DOHH2 (cell line): ENCODE measurements around the gene RIPOR3.

ENCODE experiments used
- H3F3A ChIP-seq: fragments of 200-600 bp; sonication (generic), shearing (Covaris generic); 2 replicates; pipeline ENCODE4 v1.6.0; 2016; ENCODE audit warnings: antibody characterized with exemption, mild to moderate bottlenecking; ENCODE audit not compliant: control insufficient read depth, insufficient read depth
- H3K27ac ChIP-seq: fragments of 200-600 bp; sonication (generic); 2 replicates; pipeline ENCODE4 v1.5.1; 2014; ENCODE audit warnings: low read depth, mild to moderate bottlenecking, low read length, moderate library complexity
- H3K27me3 ChIP-seq: fragments of 200-600 bp; sonication (generic); 2 replicates; pipeline ENCODE4 v1.6.1; 2014; ENCODE audit warnings: mild to moderate bottlenecking, low read length, mixed read lengths; ENCODE audit not compliant: control insufficient read depth
- H3K36me3 ChIP-seq: fragments of 200-600 bp; sonication (generic); 2 replicates; pipeline ENCODE4 v1.6.1; 2014; ENCODE audit warnings: mild to moderate bottlenecking, low read length, moderate library complexity, mixed read lengths; ENCODE audit not compliant: control insufficient read depth
- H3K4me1 ChIP-seq: fragments of 200-600 bp; sonication (generic); 2 replicates; pipeline ENCODE4 v1.6.1; 2014; ENCODE audit warnings: mild to moderate bottlenecking, low read length, mixed read lengths; ENCODE audit not compliant: control insufficient read depth
- H3K4me2 ChIP-seq: fragments of 200-600 bp; sonication (generic); 2 replicates; pipeline ENCODE4 v1.6.0; 2014; ENCODE audit warnings: mild to moderate bottlenecking, low read length, moderate library complexity
- H3K4me3 ChIP-seq: fragments of 200-600 bp; sonication (generic); 2 replicates; pipeline ENCODE4 v1.5.1; 2014; ENCODE audit warnings: mild to moderate bottlenecking, low read length, mixed read lengths
- H3K79me2 ChIP-seq: fragments of 200-600 bp; sonication (generic); 2 replicates; pipeline ENCODE4 v1.6.1; 2014; ENCODE audit warnings: mild to moderate bottlenecking, low read length, mixed read lengths; ENCODE audit not compliant: control insufficient read depth
- H3K9me2 ChIP-seq: fragments of 200-600 bp; sonication (generic); replicated peaks from 2 replicates; pipeline ENCODE4 v1.6.1; 2014; ENCODE audit warnings: mild to moderate bottlenecking, low read length, mixed read lengths; ENCODE audit not compliant: control insufficient read depth
- H3K9me3 ChIP-seq: fragments of 200-600 bp; sonication (generic); 2 replicates; pipeline ENCODE4 v1.6.1; 2014; ENCODE audit warnings: antibody characterized with exemption, low read length, mixed read lengths; ENCODE audit not compliant: control insufficient read depth, insufficient read depth
- H4K20me1 ChIP-seq: fragments of 200-600 bp; sonication (generic); 2 replicates; pipeline ENCODE4 v1.6.0; 2014; ENCODE audit warnings: low read depth, mild to moderate bottlenecking, antibody characterized with exemption, low read length, moderate library complexity; ENCODE audit not compliant: control insufficient read depth, insufficient read depth
- CTCF ChIP-seq: fragments of 200-600 bp; sonication (generic); IDR thresholded peaks from one replicate; pipeline ENCODE4 v1.5.1; 2014; ENCODE audit warnings: antibody characterized with exemption, mild to moderate bottlenecking, low read depth, low read length; ENCODE audit not compliant: poor library complexity, severe bottlenecking
- EZH2phosphoT487 ChIP-seq: fragments of 200-600 bp; sonication (generic); IDR thresholded peaks from 2 replicates; pipeline ENCODE4 v1.6.1; 2017; ENCODE audit warnings: borderline replicate concordance, mild to moderate bottlenecking, antibody characterized with exemption, low read length, moderate library complexity, mixed read lengths

Gene RIPOR3

DNA sequence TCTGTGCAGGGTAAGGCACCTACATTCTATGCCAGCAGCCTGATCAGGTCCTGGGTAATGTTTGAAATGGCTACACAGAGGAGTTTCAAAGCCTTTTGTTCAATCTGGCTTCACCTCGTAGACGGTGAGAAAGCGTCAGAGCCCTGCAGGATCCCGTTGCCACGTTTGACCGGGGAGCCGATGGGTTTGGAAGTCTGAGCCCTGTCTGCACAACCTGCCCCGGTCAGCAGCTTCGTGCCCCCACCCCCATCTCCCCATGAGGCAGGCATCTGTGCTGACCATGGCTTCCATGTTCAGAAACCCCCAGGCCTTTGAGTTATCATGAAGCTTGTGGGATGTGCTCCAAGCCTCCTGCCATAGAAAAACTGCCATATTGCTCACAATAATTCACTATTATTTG lies 117.2 kb downstream of the RIPOR3 start:
- Histone ChIP-seq H3K4me1 (no peaks in the 10 kb centered on the region), H3F3A (no peaks in the 10 kb centered on the region), H3K4me3 (no peak overlapping the region), H3K9me3 (no peaks in the 10 kb centered on the region), H3K79me2 (no peaks in the 10 kb centered on the region; the same call in 1 of the 2 replicates), H3K4me2 (no peak overlapping the region), H4K20me1 (no peaks in the 10 kb centered on the region), H3K9me2 (no peaks in the 10 kb centered on the region), H3K27ac (no peak overlapping the region), H3K27me3 (no peaks in the 10 kb centered on the region), H3K36me3 (peaks cover 30% of the 10 kb centered on the region)
- no peak for TF ChIP-seq EZH2phosphoT487
- TF ChIP-seq CTCF = no peak

GRCh38 chr20:50572938-50573777 lies 118.2 kb downstream of the RIPOR3 start:
- H4K20me1 ChIP-seq = no peaks in the 10 kb centered on the region
- H3K79me2 ChIP-seq = no peaks in the 10 kb centered on the region; the same call in 1 of the 2 replicates
- H3K4me1 ChIP-seq = no peaks in the 10 kb centered on the region
- H3K36me3 ChIP-seq = peaks cover 33% of the 10 kb centered on the region
- TF ChIP-seq EZH2phosphoT487 = no peak
- no peak for TF ChIP-seq CTCF
- no peaks in the 10 kb centered on the region for H3K9me2 ChIP-seq
- no peaks in the 10 kb centered on the region for H3K27me3 ChIP-seq
- H3F3A ChIP-seq = no peaks in the 10 kb centered on the region
- no peak overlapping the region for H3K4me3 ChIP-seq
- H3K9me3 ChIP-seq = no peaks in the 10 kb centered on the region
- no peak overlapping the region for H3K27ac ChIP-seq
- no peak overlapping the region for H3K4me2 ChIP-seq

- Histone ChIP-seq H3K9me3 (no peaks in the 10 kb centered on the region), H4K20me1 (no peaks in the 10 kb centered on the region), H3K4me1 (no peaks in the 10 kb centered on the region), H3F3A (no peaks in the 10 kb centered on the region), H3K27me3 (no peaks in the 10 kb centered on the region), H3K4me2 (no peak overlapping the region), H3K36me3 (peaks cover 27% of the 10 kb centered on the region), H3K9me2 (no peaks in the 10 kb centered on the region), H3K27ac (no peak overlapping the region), H3K79me2 (no peaks in the 10 kb centered on the region; the same call in 1 of the 2 replicates), H3K4me3 (no peak overlapping the region)
- no peak for TF ChIP-seq CTCF
- no peak for TF ChIP-seq EZH2phosphoT487
Measured at GRCh38 chr20:50571466-50571865, 119.9 kb downstream of the RIPOR3 start.
